HepG2 (cell line): Measurements from ENCODE around the gene CCL13. TPM values are rescaled to one million over a fixed set of nuclear protein-coding genes. Genes with fewer than 3 reads are reported as not detected.

Experiments
- ATAC-seq: fragments of 200-7000 bp; cut with Tn5 transposase; 3 replicates; pipeline ENCODE4 v1.9.1; 2020; ENCODE audit warnings: mild to moderate bottlenecking, moderate library complexity
- BruUV-seq: library from RNA; stranded (reverse); fragments of 400-500 nt; replicated peaks from 2 replicates; lab custom pipeline; 2021; lab: Mats Ljungman, UMichigan
- CTCF ChIA-PET: fragments of 300-600 bp; formaldehyde crosslinking; extraction: SDS; loops from one replicate; lab custom pipeline; 2021; ENCODE audit warnings: low total read pairs, inconsistent platforms, low intra/inter-chr PET ratio; lab: Yijun Ruan, JAX
- POLR2A ChIA-PET: fragments of 350-600 bp; sonication (Branson Sonifier 250); formaldehyde crosslinking; loops from one replicate; lab custom pipeline; 2020; ENCODE audit warnings: antibody characterized with exemption, inconsistent platforms; lab: Yijun Ruan, JAX
- DNase-seq: peaks from one replicate; pipeline ENCODE4 v3.0.0-alpha.2; 2015; ENCODE audit warnings: low spot score
- FAIRE-seq: peaks from 3 replicates; lab custom pipeline; 2011; peaks lifted over from hg19 to GRCh38; lab: Jason Lieb, UNC
- H2AFZ ChIP-seq: one replicate; pipeline ENCODE4 v1.6.1; 2011; ENCODE audit warnings: low read length, inconsistent platforms
- H3K27ac ChIP-seq: fragments of 300-600 bp; 3 replicates; pipeline ENCODE4 v1.8.0; 2011; ENCODE audit warnings: mixed run types, mild to moderate bottlenecking, mixed read lengths, low read length, inconsistent platforms; ENCODE audit not compliant: insufficient read depth; ENCODE audit errors: extremely low read length
- H3K27me3 ChIP-seq, 2 experiments: fragments of 200-600 bp in 1 of 2; 2 replicates in 1 of 2; 3 replicates in 1 of 2; pipeline versions ENCODE4 v1.6.0 to v1.8.0; 2011; ENCODE audit warnings: low read length in 2 of 2, mild to moderate bottlenecking in 2 of 2, moderate library complexity in 2 of 2, inconsistent platforms in 1 of 2; ENCODE audit not compliant: insufficient read depth in 2 of 2, control insufficient read depth in 1 of 2
- H3K36me3 ChIP-seq, 2 experiments: fragments of 200-600 bp in 1 of 2; replicated peaks in 1 of 2; 2 replicates in 1 of 2; 3 replicates in 1 of 2; pipeline versions ENCODE4 v1.5.1 to v1.8.0; 2011; ENCODE audit warnings: low read length in 2 of 2, inconsistent platforms in 1 of 2; ENCODE audit not compliant: insufficient read depth in 2 of 2, control insufficient read depth in 1 of 2
- H3K4me1 ChIP-seq: 2 replicates; pipeline ENCODE4 v1.5.1; 2012; ENCODE audit warnings: low read length, inconsistent platforms; ENCODE audit not compliant: insufficient read depth
- H3K4me2 ChIP-seq: 2 replicates; pipeline ENCODE4 v1.6.0; 2011; ENCODE audit warnings: low read depth, low read length, inconsistent platforms
- H3K4me3 ChIP-seq, 3 experiments: fragments of 200-600 bp in 1 of 3; sonication (generic), shearing (Covaris generic) in 1 of 3; replicated peaks in 1 of 3; 2 replicates each; pipeline ENCODE4 v1.5.1; 2011 to 2016; ENCODE audit warnings: low read length in 3 of 3, inconsistent platforms in 2 of 3, low read depth in 2 of 3, mild to moderate bottlenecking in 2 of 3, control low read depth in 1 of 3, mixed read lengths in 1 of 3; ENCODE audit not compliant: insufficient read depth in 1 of 3
- H3K79me2 ChIP-seq: one replicate; pipeline ENCODE4 v1.6.1; 2011; ENCODE audit warnings: low read length, inconsistent platforms; ENCODE audit not compliant: insufficient read depth
- H3K9ac ChIP-seq: 2 replicates; pipeline ENCODE4 v1.6.0; 2011; ENCODE audit warnings: mild to moderate bottlenecking, low read depth, low read length, inconsistent platforms; ENCODE audit not compliant: insufficient read depth
- H3K9me3 ChIP-seq: 2 replicates; pipeline ENCODE4 v1.5.1; 2012; ENCODE audit warnings: mild to moderate bottlenecking, low read length
- H4K20me1 ChIP-seq: 2 replicates; pipeline ENCODE4 v1.6.0; 2011; ENCODE audit warnings: inconsistent platforms, mild to moderate bottlenecking, low read length, moderate library complexity; ENCODE audit not compliant: insufficient read depth
- EED ChIP-seq: sonication (generic); formaldehyde crosslinking; IDR thresholded peaks from 2 replicates; pipeline ENCODE4 v1.5.0; 2020; ENCODE audit warnings: mild to moderate bottlenecking, missing genetic modification reagents
- JDP2 ChIP-seq: sonication (generic); formaldehyde crosslinking; IDR thresholded peaks from 2 replicates; pipeline ENCODE4 v1.8.1; 2022; ENCODE audit warnings: missing genetic modification reagents, borderline replicate concordance
- MEIS1 ChIP-seq: sonication (generic); formaldehyde crosslinking; IDR thresholded peaks from 2 replicates; pipeline ENCODE4 v1.9.0; 2021; ENCODE audit warnings: mild to moderate bottlenecking, missing genetic modification reagents, moderate library complexity, borderline replicate concordance
- MIER3 ChIP-seq: IDR thresholded peaks from 2 replicates; pipeline ENCODE4 v1.6.1; 2016; ENCODE audit warnings: missing compliant biosample characterization, borderline replicate concordance
- POGZ ChIP-seq: sonication (generic); formaldehyde crosslinking; IDR thresholded peaks from 2 replicates; pipeline ENCODE4 v1.4.0; 2020; ENCODE audit warnings: mild to moderate bottlenecking, missing genetic modification reagents
- PRPF4 ChIP-seq: fragments of 200-400 bp; formaldehyde crosslinking; IDR thresholded peaks from 2 replicates; pipeline ENCODE4 v1.6.1; 2016; ENCODE audit warnings: low read length, low read depth; ENCODE audit not compliant: poor library complexity, severe bottlenecking
- RFX5 ChIP-seq: IDR thresholded peaks from 2 replicates; pipeline ENCODE4 v1.6.1; 2011; ENCODE audit warnings: low read depth, low read length, improper control_type of control experiment
- SNRNP70 ChIP-seq: fragments of 200-400 bp; formaldehyde crosslinking; IDR thresholded peaks from 2 replicates; pipeline ENCODE4 v1.6.1; 2017; ENCODE audit warnings: mild to moderate bottlenecking, low read depth, low read length, moderate library complexity
- TCF7 ChIP-seq: sonication (generic); IDR thresholded peaks from 2 replicates; pipeline ENCODE4 v1.6.1; 2016; ENCODE audit warnings: antibody characterized with exemption, low read depth
- TRIM22 ChIP-seq: fragments of 450-650 bp; IDR thresholded peaks from 2 replicates; pipeline ENCODE4 v1.6.1; 2017
- ZBTB10 ChIP-seq: sonication (generic); formaldehyde crosslinking; IDR thresholded peaks from 2 replicates; pipeline ENCODE4 v1.4.0; 2020; ENCODE audit warnings: missing genetic modification reagents, borderline replicate concordance
- ZBTB38 ChIP-seq: sonication (generic); formaldehyde crosslinking; IDR thresholded peaks from 2 replicates; pipeline ENCODE4 v1.5.1; 2020; ENCODE audit warnings: mild to moderate bottlenecking, missing genetic modification reagents
- ZFP90 ChIP-seq: sonication (generic); formaldehyde crosslinking; IDR thresholded peaks from 2 replicates; pipeline ENCODE4 v1.8.0; 2022; ENCODE audit warnings: missing genetic modification reagents, mild to moderate bottlenecking, inconsistent platforms, borderline replicate concordance
- ZNF431 ChIP-seq: sonication (generic); formaldehyde crosslinking; IDR thresholded peaks from 2 replicates; pipeline ENCODE4 v1.9.0; 2022; ENCODE audit warnings: missing genetic modification reagents, low read depth, mild to moderate bottlenecking, borderline replicate concordance
- WGBS: methylation state at CpG from one replicate; pipeline ENCODE4 v1.1.6; 2017; ENCODE audit warnings: low lambda C conversion rate; 5-methylcytosine and 5-hydroxymethylcytosine counted together
- in situ Hi-C: cut with HindIII; loops from 2 replicates; pipeline ENCODE4 v1.10.0; 2017; ENCODE audit warnings: low pct_unique_long_range_greater_than_20kb; ENCODE audit not compliant: extremely low pct_ligation_motif_present
- intact Hi-C: fragments of 100-400 bp; cut with micrococcal nuclease; formaldehyde crosslinking; loops from one replicate; pipeline ENCODE4 v1.10.0; 2022; ENCODE audit not compliant: unreplicated experiment
- polyA plus RNA-seq, 8 experiments: library from polyadenylated mRNA; depleted of rRNA in 3 of 8; stranded (reverse) in 7 of 8; unstranded in 1 of 8; fragments of >200 nt; fragmentation: Illumina TruSeq in 4 of 8; extraction: Trizol in 4 of 8; gene quantifications; 2 replicates each; pipeline versions ENCODE4 v1.2.1 to v1.2.3, GENCODE V29; 2011 to 2016; ENCODE audit warnings: low read depth in 4 of 8, missing spikeins in 1 of 8, mixed read lengths in 1 of 8; ENCODE audit not compliant: insufficient read depth in 1 of 8
- total RNA-seq, 5 experiments: library from RNA; depleted of rRNA; stranded (reverse); fragments of >200 nt; fragmentation: Illumina TruSeq; extraction: Trizol; gene quantifications; 2 replicates each; pipeline ENCODE4 v1.2.3, GENCODE V29; 2016; ENCODE audit warnings: low read depth in 1 of 5

The CCL13 gene
- total and polyA plus RNA-seq, 2 of the 13 experiments (the other 11 are each of a cell fraction or from before 2014, with no cell fraction given) = not detected

GRCh38 chr17:34308371-34308770 is 47.9 kb upstream of the CCL13 start (continued):
- no peak for TF ChIP-seq ZBTB38

- no peak overlapping the region for H3K9ac ChIP-seq
- no peak overlapping the region for H3K4me2 ChIP-seq
- in situ Hi-C loops (no loop called here), intact Hi-C loops (no loop called here)
- FAIRE-seq (no peak), ATAC-seq (no peak), DNase-seq (no peak)
- no peak overlapping the region for H3K4me3 ChIP-seq
- no peaks in the 10 kb centered on the region for H3K27me3 ChIP-seq
- H3K27ac ChIP-seq = no peak overlapping the region
- no peak overlapping the region for H2AFZ ChIP-seq
- H4K20me1 ChIP-seq = no peaks in the 10 kb centered on the region
- no peaks in the 10 kb centered on the region for H3K9me3 ChIP-seq
- BruUV-seq = no TSS peak
- WGBS = 45% methylated on average over 7 of the region's 7 CpGs
- ChIA-PET CTCF (no interaction called here), POLR2A (no interaction called here)
- no peaks in the 10 kb centered on the region for H3K4me1 ChIP-seq
- TF ChIP-seq SNRNP70 (no peak), ZNF431 (no peak), TCF7 (no peak)
- no peaks in the 10 kb centered on the region for H3K36me3 ChIP-seq
- H3K79me2 ChIP-seq = no peaks in the 10 kb centered on the region
These were observed 45.0 kb upstream of the CCL13 start for GRCh38 chr17:34311291-34311690.

GRCh38 chr17:34312080-34312479 is 44.2 kb upstream of the CCL13 start:
- DNase-seq (no peak), FAIRE-seq (no peak), ATAC-seq (no peak)
- CTCF ChIA-PET = no interaction called here
- Histone ChIP-seq H3K4me1 (no peaks in the 10 kb centered on the region), H3K4me3 (no peak overlapping the region), H3K4me2 (no peak overlapping the region), H3K9me3 (no peaks in the 10 kb centered on the region), H3K9ac (no peak overlapping the region), H3K27ac (no peak overlapping the region), H3K36me3 (no peaks in the 10 kb centered on the region), H3K27me3 (no peaks in the 10 kb centered on the region), H3K79me2 (no peaks in the 10 kb centered on the region), H4K20me1 (no peaks in the 10 kb centered on the region), H2AFZ (no peak overlapping the region)
- POLR2A ChIA-PET = no interaction called here
- no TSS peak for BruUV-seq
- TF ChIP-seq EED (no peak), POGZ (no peak), PRPF4 (no peak), MIER3 (CRISPR knock-in tag) (no peak), RFX5 (no peak), JDP2 (no peak), ZBTB10 (CRISPR knock-in tag) (no peak), MEIS1 (CRISPR knock-in tag) (no peak), ZFP90 (CRISPR knock-in tag) (no peak), TRIM22 (no peak)
- intact Hi-C loops (no loop called here), in situ Hi-C loops (no loop called here)
- 2% methylated on average over 5 of the region's 5 CpGs for WGBS
